Measurements from ENCODE around the gene WDPCP. TPM values are rescaled to one million over a fixed set of nuclear protein-coding genes. Genes with fewer than 3 reads are reported as not detected.

WDPCP gene
- total RNA-seq, 1 experiment from 2014 or later: 15.2 TPM

GRCh38 chr2:63347361-63347760, 240.9 kb downstream of the WDPCP start:
- no peaks in the 10 kb centered on the region; the same call in 1 of the 2 replicates for H3K9me3 ChIP-seq (ENCODE audit: insufficient read depth, low read depth)
- H3K4me1 ChIP-seq (replicated peaks; ENCODE audit: insufficient read depth): no peaks in the 10 kb centered on the region
- CTCF ChIA-PET: no interaction called here
- DNase-seq: no peak
- H3F3A ChIP-seq (ENCODE audit: insufficient read depth, low read depth): no peaks in the 10 kb centered on the region
- H3K4me2 ChIP-seq: no peak overlapping the region
- no peaks in the 10 kb centered on the region for H3K9me2 ChIP-seq (ENCODE audit: insufficient read depth)
- intact Hi-C loops (cut with micrococcal nuclease; ENCODE audit: unreplicated experiment): no loop called here
- H3K27ac ChIP-seq: no peak overlapping the region
- no peak overlapping the region for H3K4me3 ChIP-seq
- no peak for TF ChIP-seq EZH2 (IDR thresholded peaks at IDR 0.05; ENCODE audit: low read depth)
- TF ChIP-seq CTCF (conservative IDR thresholded peaks at IDR 0.05): no peak
- no peaks in the 10 kb centered on the region for H3K36me3 ChIP-seq (ENCODE audit: low read depth)
- no peaks in the 10 kb centered on the region for H3K27me3 ChIP-seq (ENCODE audit: insufficient read depth, low read depth)
- no peak overlapping the region for H2AFZ ChIP-seq
- no TSS peak for BruUV-seq (replicated peaks)
- no peaks in the 10 kb centered on the region for H3K79me2 ChIP-seq (ENCODE audit: low read depth)
- POLR2A ChIA-PET (ENCODE audit: unreplicated experiment): no interaction called here
- no peaks in the 10 kb centered on the region for H4K20me1 ChIP-seq (ENCODE audit: insufficient read depth)

GRCh38 chr2:63346411-63346810, 241.9 kb downstream of the WDPCP start:
- no peaks in the 10 kb centered on the region for H3K9me2 ChIP-seq (ENCODE audit: insufficient read depth)
- no peaks in the 10 kb centered on the region; the same call in 1 of the 2 replicates for H3K9me3 ChIP-seq (ENCODE audit: insufficient read depth, low read depth)
- no peak overlapping the region for H3K27ac ChIP-seq
- POLR2A ChIA-PET (ENCODE audit: unreplicated experiment): no interaction called here
- H3K4me1 ChIP-seq (replicated peaks; ENCODE audit: insufficient read depth): no peaks in the 10 kb centered on the region
- no peaks in the 10 kb centered on the region for H4K20me1 ChIP-seq (ENCODE audit: insufficient read depth)
- H2AFZ ChIP-seq: no peak overlapping the region
- no peaks in the 10 kb centered on the region for H3K79me2 ChIP-seq (ENCODE audit: low read depth)
- intact Hi-C loops (cut with micrococcal nuclease; ENCODE audit: unreplicated experiment): no loop called here
- no peaks in the 10 kb centered on the region for H3K36me3 ChIP-seq (ENCODE audit: low read depth)
- H3K4me3 ChIP-seq: no peak overlapping the region
- no peak overlapping the region for H3K4me2 ChIP-seq
- H3K27me3 ChIP-seq (ENCODE audit: insufficient read depth, low read depth): no peaks in the 10 kb centered on the region
- DNase-seq: no peak
- no peaks in the 10 kb centered on the region for H3F3A ChIP-seq (ENCODE audit: insufficient read depth, low read depth)
- no TSS peak for BruUV-seq (replicated peaks)
- CTCF ChIA-PET: no interaction called here
- TF ChIP-seq EZH2 (IDR thresholded peaks at IDR 0.05; ENCODE audit: low read depth) (no peak), CTCF (conservative IDR thresholded peaks at IDR 0.05) (no peak)

- Histone ChIP-seq H3K27ac (no peak overlapping the region), H3K79me2 (ENCODE audit: low read depth) (no peaks in the 10 kb centered on the region), H3K27me3 (ENCODE audit: insufficient read depth, low read depth) (no peaks in the 10 kb centered on the region), H2AFZ (no peak overlapping the region), H3K9me3 (ENCODE audit: insufficient read depth, low read depth) (no peaks in the 10 kb centered on the region; the same call in 1 of the 2 replicates), H3F3A (ENCODE audit: insufficient read depth, low read depth) (no peaks in the 10 kb centered on the region), H4K20me1 (ENCODE audit: insufficient read depth) (no peaks in the 10 kb centered on the region), H3K4me1 (replicated peaks; ENCODE audit: insufficient read depth) (no peaks in the 10 kb centered on the region), H3K4me2 (no peak overlapping the region), H3K9me2 (ENCODE audit: insufficient read depth) (no peaks in the 10 kb centered on the region), H3K36me3 (ENCODE audit: low read depth) (no peaks in the 10 kb centered on the region), H3K4me3 (no peak overlapping the region)
- TF ChIP-seq CTCF (conservative IDR thresholded peaks at IDR 0.05) (no peak), EZH2 (IDR thresholded peaks at IDR 0.05; ENCODE audit: low read depth) (no peak)
- DNase-seq: no peak
- ChIA-PET CTCF (no interaction called here), POLR2A (ENCODE audit: unreplicated experiment) (no interaction called here)
- intact Hi-C loops (cut with micrococcal nuclease; ENCODE audit: unreplicated experiment): no loop called here
- no TSS peak for BruUV-seq (replicated peaks)
Observed at GRCh38 chr2:63345285-63345633, 243.0 kb downstream of the WDPCP start.
